ENCODE measurements around the gene S100A10.

GRCh38 chr1:151977662-151978230 lies 15.9 kb downstream of the S100A10 start:
- TF ChIP-seq EZH2phosphoT487 (IDR thresholded peaks at IDR 0.05; ENCODE audit: insufficient read depth, low read depth) = no peak
- TF ChIP-seq EZH2 (IDR thresholded peaks at IDR 0.05; ENCODE audit: insufficient read depth, poor library complexity, severe bottlenecking) = no peak
